CD4-positive, CD25-positive, alpha-beta regulatory T cell (primary cell): ENCODE measurements around the gene HNF1B. TPM values are rescaled to one million over a fixed set of nuclear protein-coding genes. Genes with fewer than 3 reads are reported as not detected.

Experiments used
- ATAC-seq, 2 donors: fragments of 150-1000 bp; cut with Tn5 transposase; one replicate each; pipeline ENCODE4 v1.10.0; 2021; ENCODE audit warnings: low read depth in 2 of 2, moderate number of reproducible peaks in 2 of 2, moderate library complexity in 1 of 2
- DNase-seq, 3 donors: peaks; one replicate each; pipeline versions ENCODE4 v3.0.0 to v3.0.0-alpha.2; 2012 to 2022; ENCODE audit warnings: mixed read lengths in 1 of 3
- H3K27ac ChIP-seq: one replicate; pipeline ENCODE4 v1.7.0; 2013; ENCODE audit warnings: mild to moderate bottlenecking, low read length; ENCODE audit not compliant: insufficient read depth, poor library complexity, severe bottlenecking
- H3K27me3 ChIP-seq: one replicate; pipeline ENCODE4 v1.7.0; 2013; ENCODE audit warnings: low read length; ENCODE audit not compliant: control insufficient read depth, insufficient read depth
- H3K36me3 ChIP-seq: one replicate; pipeline ENCODE4 v1.7.0; 2013; ENCODE audit warnings: mild to moderate bottlenecking, low read length, moderate library complexity; ENCODE audit not compliant: control insufficient read depth, insufficient read depth
- H3K4me1 ChIP-seq: 2 replicates; pipeline ENCODE4 v1.7.0; 2013; ENCODE audit warnings: mild to moderate bottlenecking, low read length; ENCODE audit not compliant: insufficient read depth, control insufficient read depth, poor library complexity, severe bottlenecking
- H3K4me3 ChIP-seq: one replicate; pipeline ENCODE4 v1.7.0; 2013; ENCODE audit warnings: low read depth, mild to moderate bottlenecking, low read length, moderate library complexity
- H3K9me3 ChIP-seq, 2 experiments: 1 replicate in 1 of 2; 2 replicates in 1 of 2; pipeline ENCODE4 v1.7.0; 2013; ENCODE audit warnings: low read length in 2 of 2, mild to moderate bottlenecking in 1 of 2, moderate library complexity in 1 of 2; ENCODE audit not compliant: control insufficient read depth in 2 of 2
- H3K27ac Mint-ChIP-seq, 3 donors: one replicate each; pipeline ENCODE4 v1.8.0; 2020 to 2022; ENCODE audit warnings: mild to moderate bottlenecking in 3 of 3, mixed read lengths in 3 of 3, moderate library complexity in 2 of 3
- H3K27me3 Mint-ChIP-seq: one replicate; pipeline ENCODE4 v1.8.0; 2022; ENCODE audit warnings: mild to moderate bottlenecking, mixed read lengths
- H3K36me3 Mint-ChIP-seq: one replicate; pipeline ENCODE4 v1.8.0; 2020; ENCODE audit warnings: mixed read lengths
- H3K4me1 Mint-ChIP-seq, 4 donors: one replicate each; pipeline ENCODE4 v1.8.0; 2020 to 2022; ENCODE audit warnings: mixed read lengths in 4 of 4, mild to moderate bottlenecking in 1 of 4
- H3K4me3 Mint-ChIP-seq, 4 donors: one replicate each; pipeline ENCODE4 v1.8.0; 2020 to 2022; ENCODE audit warnings: mild to moderate bottlenecking in 4 of 4, mixed read lengths in 4 of 4, moderate library complexity in 3 of 4
- H3K9me3 Mint-ChIP-seq, 7 donors: one replicate each; pipeline ENCODE4 v1.8.0; 2020 to 2022; ENCODE audit warnings: mixed read lengths in 7 of 7, mild to moderate bottlenecking in 3 of 7, moderate library complexity in 2 of 7
- polyA plus RNA-seq, 4 donors: library from polyadenylated mRNA; unstranded; fragments of 300-500 nt; fragmentation: Illumina TruSeq; gene quantifications; one replicate each; pipeline ENCODE4 v1.2.3, GENCODE V29; 2021
- total RNA-seq: library from RNA; stranded (reverse); gene quantifications from one replicate; pipeline ENCODE4 v1.2.3, GENCODE V29; 2022

HNF1B gene
- total and polyA plus RNA-seq, 5 donors from 2014 or later: not detected

GRCh38 chr17:37732316-37732715 lies 12.5 kb downstream of the HNF1B start:
- DNase-seq: no peak
- Mint-ChIP-seq H3K4me3 (no peak overlapping the region), H3K9me3 (no peaks in the 10 kb centered on the region), H3K4me1 (no peaks in the 10 kb centered on the region), H3K27me3 (peaks cover 64% of the 10 kb centered on the region), H3K27ac (no peak overlapping the region), H3K36me3 (no peaks in the 10 kb centered on the region)
- peaks cover 15% of the 10 kb centered on the region for H3K27me3 ChIP-seq
- no peaks in the 10 kb centered on the region for H3K36me3 ChIP-seq
- no peaks in the 10 kb centered on the region for H3K4me1 ChIP-seq
- no peaks in the 10 kb centered on the region for H3K9me3 ChIP-seq
- no peak overlapping the region for H3K27ac ChIP-seq
- ATAC-seq: no peak
- no peak overlapping the region for H3K4me3 ChIP-seq

DNA sequence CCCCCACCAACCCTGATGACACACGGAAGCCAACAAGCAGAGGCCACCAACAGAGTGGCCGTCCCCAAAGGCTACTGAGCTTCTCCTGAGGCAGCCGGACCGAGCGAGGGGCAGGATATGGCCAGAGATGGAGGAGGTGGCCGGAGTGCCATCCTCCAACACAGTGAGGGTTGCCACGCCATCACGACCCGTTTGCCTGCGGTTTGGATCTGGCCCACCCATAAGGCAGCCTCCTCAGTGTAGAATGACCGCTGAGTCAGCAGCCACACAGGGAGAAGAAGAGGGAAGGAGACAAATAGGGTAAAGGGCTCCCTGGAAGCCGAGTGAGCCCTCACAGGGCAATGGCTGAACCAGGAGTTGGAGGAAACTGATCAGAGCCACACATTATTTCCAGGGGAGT lies 13.8 kb downstream of the HNF1B start:
- Histone ChIP-seq H3K4me1 (no peaks in the 10 kb centered on the region), H3K27ac (no peak overlapping the region), H3K36me3 (no peaks in the 10 kb centered on the region), H3K27me3 (peaks cover 9% of the 10 kb centered on the region), H3K9me3 (no peaks in the 10 kb centered on the region), H3K4me3 (no peak overlapping the region)
- Mint-ChIP-seq H3K9me3 (no peaks in the 10 kb centered on the region), H3K36me3 (no peaks in the 10 kb centered on the region), H3K4me1 (no peaks in the 10 kb centered on the region), H3K27me3 (peaks cover 60% of the 10 kb centered on the region), H3K27ac (peak overlapping the region in 1 of 3 donors; percentile 52), H3K4me3 (no peak overlapping the region)
- DNase-seq (no peak), ATAC-seq (no peak)

- H3K4me1 Mint-ChIP-seq: no peaks in the 10 kb centered on the region
- Histone ChIP-seq H3K27me3 (peaks cover 3% of the 10 kb centered on the region), H3K9me3 (no peaks in the 10 kb centered on the region), H3K4me3 (no peak overlapping the region), H3K4me1 (no peaks in the 10 kb centered on the region), H3K27ac (no peak overlapping the region), H3K36me3 (no peaks in the 10 kb centered on the region)
- no peak overlapping the region for H3K4me3 Mint-ChIP-seq
- DNase-seq: no peak
- H3K36me3 Mint-ChIP-seq: no peaks in the 10 kb centered on the region
- no peak for ATAC-seq
- peaks cover 52% of the 10 kb centered on the region for H3K27me3 Mint-ChIP-seq
- H3K9me3 Mint-ChIP-seq: no peaks in the 10 kb centered on the region
- no peak overlapping the region for H3K27ac Mint-ChIP-seq
Measured at GRCh38 chr17:37729905-37730304, 15.0 kb downstream of the HNF1B start.

GRCh38 chr17:37726891-37727675 lies 17.8 kb downstream of the HNF1B start:
- Mint-ChIP-seq H3K27me3 (peaks cover 43% of the 10 kb centered on the region), H3K4me3 (no peak overlapping the region), H3K36me3 (no peaks in the 10 kb centered on the region), H3K27ac (no peak overlapping the region), H3K4me1 (no peaks in the 10 kb centered on the region), H3K9me3 (no peaks in the 10 kb centered on the region)
- Histone ChIP-seq H3K9me3 (no peaks in the 10 kb centered on the region), H3K36me3 (no peaks in the 10 kb centered on the region), H3K27me3 (peaks cover 4% of the 10 kb centered on the region), H3K4me1 (no peaks in the 10 kb centered on the region), H3K4me3 (no peak overlapping the region), H3K27ac (no peak overlapping the region)
- DNase-seq: no peak
- no peak for ATAC-seq

DNA sequence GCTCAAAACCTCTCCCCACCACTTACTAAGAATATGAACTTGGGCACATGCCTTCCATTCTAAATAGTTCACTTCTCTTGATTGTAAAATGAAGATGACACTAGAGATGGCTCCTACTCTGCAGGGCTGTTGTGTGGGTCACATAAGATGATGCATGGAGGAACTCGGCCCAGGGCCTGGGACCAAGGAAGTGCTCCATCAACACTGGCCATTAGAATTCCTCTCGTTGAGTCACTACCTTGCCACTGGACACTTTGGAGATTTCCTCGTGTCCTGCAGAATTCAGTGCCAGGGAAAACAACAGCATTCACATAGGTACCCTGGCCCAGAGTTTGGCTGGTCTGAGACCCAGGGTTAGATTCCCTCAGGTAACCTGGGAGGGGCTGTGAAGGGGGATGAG lies 18.6 kb downstream of the HNF1B start:
- no peaks in the 10 kb centered on the region for H3K36me3 Mint-ChIP-seq
- H3K27me3 Mint-ChIP-seq: peaks cover 45% of the 10 kb centered on the region

GRCh38 chr17:37725601-37726146 lies 19.2 kb downstream of the HNF1B start:
- no peak overlapping the region for H3K27ac Mint-ChIP-seq
- peaks cover 0 to 5% (median 0%) of the 10 kb centered on the region in 4 donors for H3K4me1 Mint-ChIP-seq
- Histone ChIP-seq H3K4me3 (no peak overlapping the region), H3K27ac (no peak overlapping the region), H3K27me3 (peaks cover 8% of the 10 kb centered on the region), H3K4me1 (no peaks in the 10 kb centered on the region), H3K36me3 (no peaks in the 10 kb centered on the region), H3K9me3 (no peaks in the 10 kb centered on the region)
- no peaks in the 10 kb centered on the region for H3K36me3 Mint-ChIP-seq
- DNase-seq (no peak), ATAC-seq (no peak)
- H3K9me3 Mint-ChIP-seq: peaks cover 0 to 2% (median 0%) of the 10 kb centered on the region in 7 donors
- peaks cover 45% of the 10 kb centered on the region for H3K27me3 Mint-ChIP-seq
- H3K4me3 Mint-ChIP-seq: no peak overlapping the region

More for the DNA sequence above, 18.6 kb downstream of the HNF1B start:
- Histone ChIP-seq H3K4me3 (no peak overlapping the region), H3K36me3 (no peaks in the 10 kb centered on the region), H3K27me3 (peaks cover 8% of the 10 kb centered on the region), H3K4me1 (no peaks in the 10 kb centered on the region), H3K9me3 (no peaks in the 10 kb centered on the region), H3K27ac (no peak overlapping the region)
- Mint-ChIP-seq H3K4me1 (no peaks in the 10 kb centered on the region), H3K4me3 (no peak overlapping the region), H3K27ac (no peak overlapping the region), H3K9me3 (peaks cover 0 to 2% (median 0%) of the 10 kb centered on the region in 7 donors)
- ATAC-seq (no peak), DNase-seq (no peak)

DNA sequence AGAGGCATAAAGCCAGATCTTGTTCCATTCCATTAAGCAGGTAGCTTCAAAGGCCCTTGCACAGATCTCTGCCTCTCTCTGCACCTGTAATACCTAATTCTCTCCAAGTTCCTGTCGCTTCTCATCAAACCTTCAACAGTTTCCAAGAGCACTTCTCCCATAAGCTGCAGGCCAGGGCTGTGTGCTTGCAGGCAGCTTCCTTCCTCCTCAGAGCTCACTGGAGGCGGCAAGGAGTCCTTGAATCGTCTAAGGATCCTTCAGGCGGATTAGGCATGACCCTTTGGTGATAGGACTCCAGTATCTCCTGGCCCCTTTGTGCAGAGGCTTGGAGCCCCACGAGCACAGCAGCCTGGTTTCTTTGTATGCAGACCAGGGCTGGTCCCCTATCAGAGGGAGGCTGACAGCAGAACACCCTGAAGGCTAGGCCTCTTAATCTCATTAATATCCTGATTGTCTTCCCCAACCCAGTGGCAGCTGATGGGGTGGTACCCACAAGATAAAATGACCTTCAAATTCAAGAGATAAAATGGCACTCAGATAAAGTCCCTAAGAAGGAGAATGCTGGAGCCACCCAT lies 19.8 kb downstream of the HNF1B start:
- H3K4me1 ChIP-seq: no peaks in the 10 kb centered on the region

More for the DNA sequence above, 19.8 kb downstream of the HNF1B start:
- Mint-ChIP-seq H3K4me3 (no peak overlapping the region), H3K27ac (no peak overlapping the region), H3K27me3 (peaks cover 45% of the 10 kb centered on the region), H3K36me3 (no peaks in the 10 kb centered on the region), H3K9me3 (peaks cover 0 to 2% (median 0%) of the 10 kb centered on the region in 7 donors), H3K4me1 (peaks cover 0 to 5% (median 0%) of the 10 kb centered on the region in 4 donors)
- DNase-seq (no peak), ATAC-seq (no peak)
- H3K27me3 ChIP-seq: peaks cover 8% of the 10 kb centered on the region
- H3K27ac ChIP-seq: no peak overlapping the region
- no peaks in the 10 kb centered on the region for H3K36me3 ChIP-seq
- no peaks in the 10 kb centered on the region for H3K9me3 ChIP-seq
- no peak overlapping the region for H3K4me3 ChIP-seq
